AG08395 (cell line): Measurements from ENCODE around the gene DNAL1.
"Not testable (repeated sequence)": the region's sequence is repeated elsewhere in the genome, so short reads cannot be mapped to it uniquely, and the experiment has no call there.

ENCODE experiments used
- DNase-seq: peaks from one replicate; pipeline ENCODE4 v3.0.0; 2012; ENCODE audit warnings: mixed read lengths, low spot score

The DNAL1 gene

GRCh38 chr14:73640796-73641365, 3.9 kb upstream of the DNAL1 start:
- DNase-seq, result no peak

GRCh38 chr14:73645248-73645610, 443 bp downstream of the DNAL1 start:
- no peak for DNase-seq

DNA sequence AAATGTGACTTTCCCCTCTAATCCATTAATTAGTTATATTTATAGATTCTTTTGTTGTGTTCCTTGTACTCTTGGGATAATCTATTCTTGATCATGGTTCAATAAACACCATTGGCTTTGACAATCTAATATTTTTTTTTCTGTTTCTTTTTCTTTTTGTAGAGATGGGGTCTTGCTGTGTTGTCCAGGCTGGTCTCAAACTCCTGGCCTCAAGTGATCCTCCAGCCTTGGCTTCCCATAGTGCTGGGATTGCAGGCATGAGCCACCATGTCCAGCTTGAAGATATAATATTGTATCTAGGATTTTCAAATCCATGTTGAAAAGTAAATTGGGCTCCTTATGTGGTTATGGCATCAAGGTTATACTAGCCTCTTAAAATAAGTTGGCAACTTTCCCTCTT, 6.2 kb downstream of the DNAL1 start:
- no peak for DNase-seq

GRCh38 chr14:73655851-73656250, 11.1 kb downstream of the DNAL1 start:
- no peak for DNase-seq

GRCh38 chr14:73659202-73659601, 14.4 kb downstream of the DNAL1 start:
- DNase-seq, result not testable (repeated sequence)

DNA sequence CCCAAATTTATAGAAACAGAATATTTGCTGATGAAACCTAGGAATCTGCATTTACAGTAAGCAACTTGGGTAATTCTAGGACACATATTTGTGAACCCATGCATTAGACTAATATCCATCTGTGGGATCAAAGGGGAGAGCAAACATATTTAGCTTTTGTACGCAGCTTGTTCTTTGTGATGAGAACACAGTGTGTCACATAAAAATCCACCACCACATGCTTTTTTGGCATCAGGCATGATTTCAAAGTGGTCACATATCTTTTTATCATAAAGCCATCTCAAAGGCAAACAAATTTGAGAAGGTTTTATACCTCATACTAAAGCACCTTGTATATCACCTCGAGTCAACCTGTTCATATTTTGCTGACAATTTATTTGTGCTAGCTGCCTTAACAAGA, 15.7 kb downstream of the DNAL1 start:
- DNase-seq, result no peak

DNA sequence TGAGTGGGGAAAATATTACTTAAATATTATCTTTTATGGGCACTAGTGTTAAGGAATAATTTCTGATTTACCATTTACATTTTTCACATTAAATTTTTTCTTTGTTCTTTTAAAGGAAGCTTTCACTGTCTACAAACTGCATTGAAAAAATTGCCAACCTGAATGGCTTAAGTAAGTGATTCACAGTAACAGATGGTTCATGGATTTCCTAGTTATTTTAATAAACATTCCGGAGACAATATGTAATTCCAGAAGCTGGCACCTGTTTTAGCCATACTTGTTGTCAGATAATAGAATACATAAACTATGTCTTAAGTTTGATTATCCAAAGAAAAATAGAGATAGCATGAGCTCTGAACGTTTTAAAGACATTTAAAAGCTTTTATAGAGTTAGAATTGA, 17.1 kb downstream of the DNAL1 start:
- no peak for DNase-seq

DNA sequence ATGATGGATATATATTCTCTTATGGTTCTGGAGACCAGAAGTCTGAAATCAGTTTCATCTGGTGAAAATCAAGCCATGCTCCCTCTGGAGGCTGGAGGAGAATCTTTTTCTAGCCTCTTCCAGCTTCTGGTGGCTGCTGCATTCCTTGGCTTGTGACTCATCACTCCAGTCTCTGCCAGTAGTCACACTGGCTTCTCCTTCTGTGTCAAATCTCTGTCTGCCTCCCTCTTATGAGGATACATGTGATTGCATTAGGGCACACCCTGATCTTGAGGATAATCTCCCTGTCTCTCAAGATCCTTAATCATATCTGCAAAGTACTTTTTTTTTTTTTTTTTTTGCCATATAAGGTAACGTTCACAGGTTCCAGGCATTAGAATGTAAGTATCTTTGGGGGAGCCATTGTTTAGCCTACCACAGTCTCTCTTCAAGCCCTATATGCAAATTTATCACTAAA, 17.7 kb downstream of the DNAL1 start:
- DNase-seq, result peak; percentile 79

DNA sequence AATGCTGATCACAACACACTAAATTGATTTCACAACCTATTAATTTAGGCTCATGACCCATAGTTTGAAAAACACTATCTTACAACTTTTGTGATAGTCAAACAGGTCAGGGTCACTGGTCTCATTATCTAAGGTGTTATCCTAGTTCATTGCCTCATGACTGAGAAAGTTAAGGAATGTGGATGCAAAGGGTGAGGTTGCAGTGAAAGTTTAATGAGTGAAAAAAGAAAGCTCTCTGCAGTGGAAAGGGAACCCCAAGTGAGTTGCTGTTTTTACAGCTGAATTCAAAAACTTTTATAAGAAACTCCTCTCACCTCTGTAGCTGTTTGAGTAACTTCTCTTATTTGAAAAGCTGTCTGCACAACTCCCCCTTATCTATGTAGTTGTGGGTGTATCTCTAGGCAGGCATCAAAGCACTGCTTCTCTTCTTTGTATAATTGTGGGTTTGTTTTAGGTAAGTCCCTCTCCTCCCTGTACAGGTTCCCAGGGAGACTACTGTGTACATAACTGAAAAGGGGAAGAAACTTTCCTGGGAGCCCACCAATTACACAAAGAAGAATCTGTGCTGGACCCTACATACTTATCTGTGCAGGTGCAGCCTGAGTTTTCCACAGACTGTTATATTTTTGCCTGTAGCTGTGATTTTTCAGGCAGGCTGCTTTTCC, 18.9 kb downstream of the DNAL1 start:
- no peak for DNase-seq

DNA sequence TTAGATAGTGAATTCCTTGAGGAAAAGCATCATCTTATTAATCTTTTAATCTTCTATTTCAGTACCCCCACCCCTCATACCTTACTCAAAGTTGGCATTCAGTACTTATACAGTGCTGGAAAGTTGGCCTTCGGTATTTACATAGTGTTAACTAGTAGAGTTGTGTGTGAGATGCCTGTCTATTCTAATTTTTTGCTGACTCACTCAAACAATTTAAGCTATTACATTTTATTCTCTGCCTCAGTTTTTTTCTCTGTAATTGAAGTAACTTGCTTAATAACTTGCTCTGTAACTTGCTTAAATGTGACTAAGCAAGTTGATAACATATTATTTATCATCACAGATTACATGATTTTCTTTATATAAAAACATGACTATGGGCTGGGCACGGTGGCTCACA, 20.3 kb downstream of the DNAL1 start:
- no peak for DNase-seq

DNA sequence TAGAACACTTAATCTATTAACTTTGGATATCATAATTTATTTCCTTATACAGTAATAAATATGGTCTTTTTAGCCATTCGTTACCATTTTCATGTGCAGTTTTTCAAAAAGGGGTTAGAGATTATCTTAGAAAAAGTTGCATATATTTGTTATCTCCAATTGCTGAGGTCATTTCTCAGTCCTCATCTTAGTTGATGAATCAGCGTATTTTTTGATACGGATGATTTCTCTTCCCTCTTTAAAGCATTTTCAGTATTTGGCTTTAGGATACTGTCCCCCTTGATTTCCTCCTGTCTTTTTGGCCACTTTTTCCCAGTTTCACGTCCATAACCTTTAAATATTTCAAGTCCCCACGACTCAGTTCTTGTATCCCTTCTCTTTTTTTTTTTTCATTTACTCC, 21.8 kb downstream of the DNAL1 start:
- no peak for DNase-seq

GRCh38 chr14:73667854-73668253, 23.1 kb downstream of the DNAL1 start:
- DNase-seq, result no peak

DNA sequence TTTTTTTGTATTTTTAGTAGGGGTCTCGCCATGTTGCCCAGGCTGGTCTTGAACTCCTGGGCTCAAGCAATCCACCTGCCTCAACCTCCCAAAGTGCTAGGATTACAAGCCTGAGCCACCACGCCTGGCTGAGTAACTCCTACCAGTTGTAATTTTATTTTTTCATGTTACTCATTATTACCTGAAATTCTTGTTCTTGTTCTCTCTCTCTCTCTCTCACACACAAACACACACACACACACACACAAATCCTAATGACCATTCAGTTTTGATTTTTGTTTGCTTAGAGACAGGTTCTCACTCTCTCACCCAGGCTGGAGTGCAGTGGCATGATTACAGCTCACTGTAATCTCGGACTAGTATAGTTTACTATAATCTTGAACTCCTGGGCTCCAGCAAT, 30.2 kb downstream of the DNAL1 start:
- DNase-seq, result no peak

- no peak for DNase-seq
Measured at GRCh38 chr14:73678698-73679097, 33.9 kb downstream of the DNAL1 start.

- DNase-seq, result no peak
Measured at GRCh38 chr14:73680821-73681220, 36.0 kb downstream of the DNAL1 start.

- DNase-seq, result no peak
Measured at GRCh38 chr14:73684627-73685026, 39.8 kb downstream of the DNAL1 start.

- DNase-seq, result no peak
Measured at GRCh38 chr14:73685328-73685727, 40.5 kb downstream of the DNAL1 start.

GRCh38 chr14:73686901-73687300, 42.1 kb downstream of the DNAL1 start:
- DNase-seq, result no peak

GRCh38 chr14:73694083-73694482, 49.3 kb downstream of the DNAL1 start:
- no peak for DNase-seq

- DNase-seq, result no peak
Measured at GRCh38 chr14:73695082-73695481, 50.3 kb downstream of the DNAL1 start.

DNA sequence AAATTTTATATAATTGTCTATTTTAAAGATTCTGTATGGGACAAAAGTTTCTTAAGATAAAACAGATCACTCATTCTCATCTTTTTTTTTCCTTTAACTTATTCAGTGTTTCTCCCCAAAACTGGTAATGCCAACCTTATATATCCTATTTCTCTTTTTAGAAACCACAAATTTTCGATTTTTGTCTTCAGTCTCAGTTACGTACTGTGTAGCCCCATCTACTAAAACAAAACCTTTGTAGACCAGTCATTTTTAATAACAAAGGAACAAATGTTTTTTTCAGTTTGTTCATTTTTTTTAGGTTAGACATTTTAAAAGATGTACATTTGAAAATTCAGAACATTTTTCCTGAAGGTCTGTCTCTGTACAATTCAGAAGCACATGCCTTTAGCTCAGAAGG, 51.2 kb downstream of the DNAL1 start:
- no peak for DNase-seq

DNA sequence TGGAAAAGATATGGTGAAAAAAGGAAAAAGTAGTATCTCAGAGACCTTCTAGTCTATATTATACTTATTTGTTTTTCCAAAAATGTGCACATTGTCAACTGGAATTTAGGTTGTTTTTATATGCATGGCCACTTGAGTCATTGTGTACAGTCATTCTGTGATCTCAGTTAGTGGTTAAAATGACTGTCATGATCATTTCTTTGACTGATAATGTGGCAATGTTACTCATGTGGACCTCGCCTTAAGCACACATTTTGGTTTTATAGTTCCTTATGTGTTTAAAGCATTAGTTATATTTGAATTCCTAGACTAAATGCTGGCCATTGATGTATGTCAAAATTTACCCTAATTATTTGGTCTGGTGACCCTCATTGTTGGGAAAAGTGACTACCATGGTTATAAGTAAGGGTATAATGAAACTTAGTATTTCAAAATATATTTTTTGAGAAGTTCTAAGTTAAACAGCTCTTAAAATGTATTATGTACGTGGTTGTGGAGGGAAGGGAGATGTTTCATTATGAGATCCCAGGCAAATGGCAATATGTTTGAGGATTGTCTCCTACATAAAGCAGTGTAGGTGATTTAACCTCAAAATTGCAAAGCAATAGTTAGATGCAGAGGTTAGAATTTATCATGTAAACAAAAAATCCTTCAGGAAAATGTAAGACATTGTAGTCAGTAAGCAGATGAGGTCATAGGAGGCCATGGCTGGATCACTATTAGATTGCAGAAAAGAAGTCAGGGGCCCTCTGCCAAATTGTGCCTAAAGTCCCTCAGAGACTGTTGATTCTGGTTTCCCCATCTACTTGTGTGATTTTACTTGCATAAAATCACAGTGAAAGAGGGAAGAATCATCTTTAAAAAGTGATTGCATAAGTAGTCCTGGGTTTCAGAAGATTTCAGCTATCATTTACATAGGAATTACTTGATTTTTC, 51.9 kb downstream of the DNAL1 start:
- DNase-seq, result peak; percentile 58

DNA sequence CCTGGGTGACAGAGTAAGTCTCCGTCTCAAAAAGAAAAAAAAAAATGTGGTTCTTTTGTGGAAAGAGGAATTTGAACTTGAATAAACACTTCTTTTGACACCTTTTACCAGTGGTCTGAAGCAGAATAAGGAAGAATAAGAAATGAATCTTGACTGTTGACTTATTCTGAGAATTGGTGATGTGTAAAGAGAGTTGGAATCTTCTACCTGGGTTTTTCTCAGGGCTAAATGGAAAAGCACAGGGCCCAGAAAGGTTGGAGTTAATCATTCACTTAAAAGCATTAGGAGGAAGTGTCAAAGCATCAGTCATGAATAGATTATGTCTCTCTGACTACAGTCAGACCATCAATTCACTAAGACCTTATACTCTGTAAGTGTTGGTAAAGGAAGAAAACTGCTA, 55.5 kb downstream of the DNAL1 start:
- DNase-seq, result no peak
